T-cell (primary cell): ENCODE measurements around the gene NT5C1A. TPM values are rescaled to one million over a fixed set of nuclear protein-coding genes. Genes with fewer than 3 reads are reported as not detected.

Experiments
- ATAC-seq, 4 experiments: fragments of 200-7000 bp in 3 of 4; fragments of 150-1000 bp in 1 of 4; cut with Tn5 transposase; replicated peaks in 1 of 4; 1 replicate in 3 of 4; 2 replicates in 1 of 4; pipeline ENCODE4 v1.10.0; 2021; ENCODE audit warnings: moderate library complexity in 3 of 4, mild to moderate bottlenecking in 2 of 4, moderate number of reproducible peaks in 1 of 4
- CTCF ChIA-PET, 2 donors: fragments of 300-600 bp; sonication (Branson Sonifier 250); formaldehyde crosslinking; loops; one replicate each; lab custom pipeline; 2022; ENCODE audit warnings: antibody characterized with exemption in 2 of 2; lab: Charles Lee
- POLR2A ChIA-PET, 2 donors: fragments of 300-600 bp; sonication (Branson Sonifier 250); formaldehyde crosslinking; loops; one replicate each; lab custom pipeline; 2022; ENCODE audit warnings: antibody characterized with exemption in 2 of 2; lab: Charles Lee
- DNase-seq, 35 experiments: peaks; one replicate each; pipeline versions ENCODE4 v3.0.0 to v3.0.0-alpha.2; 2013 to 2023
- H3K27ac ChIP-seq: one replicate; pipeline ENCODE4 v1.5.1; 2013; ENCODE audit warnings: low read length
- H3K27me3 ChIP-seq, 2 experiments: replicated peaks in 1 of 2; 1 replicate in 1 of 2; 2 replicates in 1 of 2; pipeline versions ENCODE4 v1.6.1 to v1.7.0; 2013; ENCODE audit warnings: low read length in 1 of 2, mixed read lengths in 1 of 2; ENCODE audit not compliant: control insufficient read depth in 2 of 2, insufficient read depth in 2 of 2; ENCODE audit errors: extremely low read depth in 1 of 2
- H3K36me3 ChIP-seq, 2 donors: 1 replicate in 1 of 2; 2 replicates in 1 of 2; pipeline versions ENCODE4 v1.6.1 to v1.7.0; 2013; ENCODE audit warnings: low read length in 1 of 2; ENCODE audit not compliant: control insufficient read depth in 2 of 2, insufficient read depth in 1 of 2; ENCODE audit errors: extremely low read depth in 1 of 2
- H3K4me1 ChIP-seq, 2 experiments: 1 replicate in 1 of 2; 2 replicates in 1 of 2; pipeline versions ENCODE4 v1.6.1 to v1.7.0; 2013; ENCODE audit warnings: low read length in 2 of 2, mixed read lengths in 1 of 2; ENCODE audit not compliant: insufficient read depth in 2 of 2, control insufficient read depth in 1 of 2; ENCODE audit errors: extremely low read depth in 1 of 2
- H3K4me3 ChIP-seq, 2 donors: 1 replicate in 1 of 2; 2 replicates in 1 of 2; pipeline versions ENCODE4 v1.5.1 to v1.7.0; 2013; ENCODE audit warnings: mild to moderate bottlenecking in 2 of 2, low read length in 1 of 2, moderate library complexity in 1 of 2; ENCODE audit not compliant: control insufficient read depth in 1 of 2; ENCODE audit errors: extremely low read depth in 1 of 2
- H3K9me3 ChIP-seq: 2 replicates; pipeline ENCODE4 v1.7.0; 2013
- H3K27ac Mint-ChIP-seq, 2 donors: one replicate each; pipeline ENCODE4 v1.8.0; 2020 to 2021; ENCODE audit warnings: mild to moderate bottlenecking in 2 of 2, mixed read lengths in 2 of 2
- H3K27me3 Mint-ChIP-seq, 2 donors: one replicate each; pipeline ENCODE4 v1.8.0; 2021 to 2022; ENCODE audit warnings: mixed read lengths in 2 of 2
- H3K36me3 Mint-ChIP-seq: one replicate; pipeline ENCODE4 v1.8.0; 2021; ENCODE audit warnings: mixed read lengths
- H3K4me1 Mint-ChIP-seq, 3 donors: one replicate each; pipeline ENCODE4 v1.8.0; 2020 to 2022; ENCODE audit warnings: mixed read lengths in 3 of 3, mild to moderate bottlenecking in 1 of 3
- H3K4me3 Mint-ChIP-seq, 3 donors: one replicate each; pipeline ENCODE4 v1.8.0; 2020 to 2022; ENCODE audit warnings: mild to moderate bottlenecking in 3 of 3, mixed read lengths in 3 of 3, moderate library complexity in 3 of 3
- H3K9me3 Mint-ChIP-seq, 3 donors: one replicate each; pipeline ENCODE4 v1.8.0; 2020 to 2022; ENCODE audit warnings: mixed read lengths in 3 of 3
- WGBS: methylation state at CpG from one replicate; pipeline ENCODE4 v1.1.5; 2013; ENCODE audit warnings: missing lambda C conversion rate; ENCODE audit not compliant: insufficient coverage; 5-methylcytosine and 5-hydroxymethylcytosine counted together
- total RNA-seq, 35 experiments: library from RNA in 6 of 35; stranded (reverse) in 6 of 35; fragments of 120-200 nt in 1 of 35; gene quantifications; one replicate each; pipeline versions ENCODE4 v1.2.1 to v1.2.4 and lab custom pipeline; 2013 to 2026

The NT5C1A gene
- total RNA-seq, 5 donors from 2014 or later (not counting 1 experiment from before 2014, with no cell fraction given) = 0.22 to 1.3 (median 0.42) TPM; not detected in 1

DNA sequence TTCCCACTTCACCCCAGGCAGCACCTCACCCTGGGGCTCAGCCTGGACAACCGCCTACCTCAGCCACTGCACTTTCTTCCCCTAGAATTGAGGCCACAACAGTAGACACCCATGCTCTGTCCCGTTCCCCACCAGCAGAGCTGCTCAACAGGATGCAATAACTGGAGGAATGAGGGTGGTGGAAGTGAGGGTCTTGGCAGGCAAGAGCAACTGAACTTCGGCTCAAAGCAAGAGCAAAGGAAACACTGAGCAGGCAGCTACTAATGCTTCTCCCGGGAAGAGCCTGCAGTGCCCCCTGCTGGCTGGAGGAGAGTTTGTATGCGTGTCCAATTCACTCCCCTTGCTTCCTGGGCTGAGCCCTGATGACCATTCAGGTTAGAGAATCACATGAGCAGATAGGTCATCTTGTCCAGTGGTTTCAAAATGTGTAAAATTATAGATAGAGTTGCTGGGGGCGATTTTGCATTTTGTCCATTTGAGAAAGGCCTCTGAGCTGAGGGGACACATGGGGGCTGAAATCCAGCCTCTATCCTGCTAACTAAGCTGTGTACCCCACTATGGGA lies 13.9 kb downstream of the NT5C1A start:
- DNase-seq = peak; percentile 12 to 79 (median 47)
- Mint-ChIP-seq H3K9me3 (no peaks in the 10 kb centered on the region), H3K36me3 (no peaks in the 10 kb centered on the region), H3K4me1 (peaks cover 6 to 13% (median 11%) of the 10 kb centered on the region in 3 donors), H3K27me3 (peaks cover 0 to 7% of the 10 kb centered on the region in 2 donors), H3K4me3 (no peak overlapping the region), H3K27ac (no peak overlapping the region)
- no peak overlapping the region for H3K4me3 ChIP-seq
- ATAC-seq = peak in 3 of 4 experiments; percentile 44 to 72 (median 59)
- H3K9me3 ChIP-seq = no peaks in the 10 kb centered on the region
- ChIA-PET POLR2A (interaction anchor here (0.6 to 0.9 kb wide), 3 partner anchors 23 to 62 kb away, joined by 3 to 5 read pairs (median 4); partner anchors contain the start of gene HPCAL4 (in 1 of the 2)), CTCF (interaction anchor here (0.6 to 2.0 kb wide), 24 partner anchors 8 to 934 kb away, joined by 3 to 17 read pairs (median 4); partner anchors contain the start of genes NT5C1A (in 2 of the 2) and HPCAL4 (in 1 of the 2))
- no peak overlapping the region for H3K27ac ChIP-seq
- no peaks in the 10 kb centered on the region for H3K36me3 ChIP-seq
- peaks cover 0 to 12% of the 10 kb centered on the region in 2 experiments for H3K4me1 ChIP-seq
- WGBS = 14% methylated on average over 5 of the region's 6 CpGs
- peaks cover 3 to 16% of the 10 kb centered on the region in 2 experiments for H3K27me3 ChIP-seq

DNA sequence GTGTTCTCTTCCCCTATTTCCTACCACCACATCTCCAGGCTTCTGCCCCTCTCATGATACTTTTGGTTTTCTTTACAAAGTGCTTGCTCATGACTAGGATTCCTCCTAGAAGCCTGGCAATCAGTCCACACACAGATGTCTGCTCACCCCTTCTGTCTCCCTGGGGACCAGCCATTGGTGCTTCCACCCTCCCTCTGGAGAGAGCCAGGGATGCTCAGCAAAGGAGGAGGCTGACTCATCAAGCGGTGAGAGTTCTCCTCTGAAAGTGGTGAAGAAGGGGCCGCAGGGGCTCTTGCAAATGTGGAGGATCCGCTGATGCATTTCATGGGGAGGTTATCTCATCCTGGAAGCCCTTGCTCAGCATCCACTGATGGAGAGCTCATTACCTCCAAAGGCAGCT lies 14.5 kb downstream of the NT5C1A start:
- ChIA-PET POLR2A (interaction anchor here in 1 of 2 donors (0.6 to 0.9 kb wide), 2 partner anchors 33 to 62 kb away, joined by 3 to 5 read pairs; partner anchors contain the start of gene HPCAL4), CTCF (interaction anchor here (0.5 to 2.0 kb wide), 20 partner anchors 10 to 800 kb away, joined by 3 to 17 read pairs (median 4); partner anchors contain the start of genes NT5C1A (in 2 of the 2) and HPCAL4 (in 1 of the 2))
- no CpG with 5 or more reads among the region's 3 CpGs for WGBS
- no peaks in the 10 kb centered on the region for H3K9me3 ChIP-seq
- peaks cover 0 to 12% of the 10 kb centered on the region in 2 experiments for H3K4me1 ChIP-seq
- no peak for DNase-seq
- H3K4me1 Mint-ChIP-seq = peaks cover 6 to 13% (median 11%) of the 10 kb centered on the region in 3 donors
- no peak for ATAC-seq
- no peaks in the 10 kb centered on the region for H3K9me3 Mint-ChIP-seq
- no peak overlapping the region for H3K27ac ChIP-seq
- H3K4me3 ChIP-seq = no peak overlapping the region
- no peaks in the 10 kb centered on the region for H3K36me3 Mint-ChIP-seq
- peaks cover 3 to 16% of the 10 kb centered on the region in 2 experiments for H3K27me3 ChIP-seq
- no peak overlapping the region for H3K4me3 Mint-ChIP-seq
- no peaks in the 10 kb centered on the region for H3K36me3 ChIP-seq
- no peak overlapping the region for H3K27ac Mint-ChIP-seq
- H3K27me3 Mint-ChIP-seq = peaks cover 0 to 7% of the 10 kb centered on the region in 2 donors

DNA sequence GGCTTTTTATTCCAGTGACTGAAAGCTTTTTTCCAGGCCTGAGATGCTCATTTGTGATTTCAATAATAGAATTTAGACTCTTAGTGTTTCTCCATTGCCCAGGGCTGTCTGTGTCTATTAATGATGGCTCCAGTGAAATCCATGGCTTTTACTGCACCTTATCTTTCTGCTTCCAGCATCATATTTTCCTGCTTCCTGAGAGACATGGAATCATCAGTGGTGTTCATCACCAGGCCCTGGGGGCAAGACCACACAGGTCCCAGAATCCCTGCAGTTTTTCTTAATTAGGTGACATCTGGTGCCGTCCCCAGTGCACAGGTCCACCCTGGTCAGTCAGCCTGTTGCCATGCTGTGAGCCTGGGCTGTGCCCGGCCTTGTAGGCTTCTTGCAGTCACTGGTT lies 15.5 kb downstream of the NT5C1A start:
- Mint-ChIP-seq H3K4me1 (peaks cover 6 to 13% (median 11%) of the 10 kb centered on the region in 3 donors), H3K27ac (no peak overlapping the region)
- no peak for DNase-seq

DNA sequence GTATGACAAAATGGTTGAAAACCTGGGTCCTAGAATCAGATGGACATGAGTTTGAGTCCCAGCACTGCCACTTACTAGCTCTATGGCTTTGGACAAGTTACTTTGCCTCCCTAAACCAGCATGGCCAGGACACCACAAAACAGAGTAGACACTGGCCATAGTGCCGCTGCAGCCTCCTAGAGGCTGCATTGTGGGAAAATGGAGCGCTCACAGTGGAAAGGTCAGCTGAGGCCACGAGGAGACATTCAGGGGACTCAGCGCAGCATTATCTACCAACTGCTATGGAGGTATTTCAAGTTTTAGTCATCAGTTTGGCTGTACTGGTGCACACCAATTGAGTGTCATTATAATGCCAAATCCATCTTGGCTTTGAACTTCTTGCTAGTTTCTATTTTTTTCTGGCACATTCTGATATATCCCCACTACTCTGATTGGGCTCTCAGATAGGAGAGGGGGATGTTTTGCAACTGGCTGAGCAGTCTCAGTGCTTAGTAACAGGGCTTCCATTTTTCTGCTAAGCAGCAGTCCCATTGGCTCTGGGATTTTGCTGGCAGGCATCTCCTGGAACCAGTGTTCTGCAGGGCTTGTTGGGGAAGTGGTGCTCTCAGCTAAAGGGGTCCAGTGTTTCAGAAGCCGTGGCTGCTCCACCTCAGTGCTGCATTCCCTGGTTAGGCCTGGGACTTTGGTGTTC lies 16.2 kb downstream of the NT5C1A start:
- H3K9me3 ChIP-seq = no peaks in the 10 kb centered on the region
- H3K4me1 ChIP-seq = peaks cover 0 to 12% of the 10 kb centered on the region in 2 experiments
- no peak for DNase-seq
- no peak overlapping the region for H3K27ac Mint-ChIP-seq
- ChIA-PET POLR2A (no interaction called here), CTCF (interaction anchor here (0.9 to 1.1 kb wide), 2 partner anchors 49 kb away, joined by 5 to 8 read pairs; no protein-coding TSS in a partner anchor)
- peaks cover 0 to 7% of the 10 kb centered on the region in 2 donors for H3K27me3 Mint-ChIP-seq
- 100% methylated on average over 1 of the region's 5 CpGs for WGBS
- H3K4me3 Mint-ChIP-seq = no peak overlapping the region
- no peak for ATAC-seq
- H3K36me3 Mint-ChIP-seq = no peaks in the 10 kb centered on the region
- peaks cover 6 to 13% (median 11%) of the 10 kb centered on the region in 3 donors for H3K4me1 Mint-ChIP-seq
- peaks cover 3 to 14% of the 10 kb centered on the region in 2 experiments for H3K27me3 ChIP-seq
- H3K27ac ChIP-seq = no peak overlapping the region
- no peaks in the 10 kb centered on the region for H3K36me3 ChIP-seq
- H3K4me3 ChIP-seq = no peak overlapping the region
- no peaks in the 10 kb centered on the region for H3K9me3 Mint-ChIP-seq

More for the DNA sequence above, 15.5 kb downstream of the NT5C1A start:
- WGBS = 71% methylated on average over 2 of the region's 2 CpGs
- Histone ChIP-seq H3K36me3 (no peaks in the 10 kb centered on the region), H3K4me3 (no peak overlapping the region), H3K4me1 (peaks cover 0 to 12% of the 10 kb centered on the region in 2 experiments), H3K9me3 (no peaks in the 10 kb centered on the region), H3K27me3 (peaks cover 3 to 14% of the 10 kb centered on the region in 2 experiments), H3K27ac (no peak overlapping the region)
- no peaks in the 10 kb centered on the region for H3K36me3 Mint-ChIP-seq
- no peaks in the 10 kb centered on the region for H3K9me3 Mint-ChIP-seq
- ChIA-PET POLR2A (no interaction called here), CTCF (interaction anchor here in 1 of 2 donors (1.1 to 1.9 kb wide), 2 partner anchors 12 to 50 kb away, joined by 5 read pairs; no protein-coding TSS in a partner anchor)
- no peak overlapping the region for H3K4me3 Mint-ChIP-seq
- ATAC-seq = no peak
- H3K27me3 Mint-ChIP-seq = peaks cover 0 to 7% of the 10 kb centered on the region in 2 donors

DNA sequence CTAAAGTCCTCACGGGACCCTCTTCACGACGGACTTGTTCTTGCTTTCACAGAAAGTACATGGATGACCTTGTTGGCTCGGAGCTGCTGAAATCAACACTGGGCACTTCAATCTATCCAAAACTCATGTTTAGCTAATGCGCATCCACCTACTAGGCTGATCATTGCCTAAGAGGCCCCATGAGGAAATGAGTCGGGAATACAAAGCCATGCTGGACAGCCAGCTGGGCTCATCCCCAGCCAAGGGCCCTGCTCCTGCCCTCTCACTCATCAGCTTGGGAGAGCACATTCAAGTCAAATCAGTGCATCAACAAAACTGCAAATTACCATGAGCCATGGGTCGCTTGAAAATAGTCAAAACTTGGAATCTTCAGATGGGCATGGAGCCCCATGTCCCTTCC lies 17.6 kb downstream of the NT5C1A start:
- no peak for ATAC-seq

DNA sequence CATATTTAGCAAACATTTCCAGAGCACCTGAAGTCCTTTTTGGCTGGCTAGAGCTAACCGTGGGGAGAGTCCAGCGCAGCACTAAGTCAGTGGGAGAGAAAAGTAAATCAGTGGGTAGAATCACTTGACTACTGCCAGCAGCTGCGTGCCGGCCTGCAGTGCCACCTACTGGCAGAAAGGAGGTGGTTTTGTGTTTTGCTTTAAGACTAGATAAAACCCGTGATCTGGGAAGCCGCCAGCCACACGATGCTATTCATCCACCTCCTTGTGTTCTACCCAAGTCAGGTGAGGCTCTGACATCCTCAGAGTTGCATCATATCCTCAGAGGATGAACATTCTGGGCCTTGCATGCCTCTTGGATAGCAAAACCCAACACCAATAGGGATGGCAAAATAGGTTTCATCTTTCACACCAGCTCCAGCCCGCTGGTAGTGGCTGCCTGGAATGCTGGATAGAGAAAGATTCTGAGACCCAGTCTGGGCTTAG lies 18.3 kb downstream of the NT5C1A start:
- H3K4me3 Mint-ChIP-seq = no peak overlapping the region
- Histone ChIP-seq H3K4me3 (no peak overlapping the region), H3K36me3 (no peaks in the 10 kb centered on the region), H3K27me3 (peaks cover 3 to 12% of the 10 kb centered on the region in 2 experiments), H3K27ac (no peak overlapping the region), H3K4me1 (peaks cover 0 to 12% of the 10 kb centered on the region in 2 experiments), H3K9me3 (no peaks in the 10 kb centered on the region)
- no peak overlapping the region for H3K27ac Mint-ChIP-seq
- ChIA-PET POLR2A (no interaction called here), CTCF (interaction anchor here in 1 of 2 donors (0.5 to 0.9 kb wide), 2 partner anchors 38 to 47 kb away, joined by 3 to 5 read pairs; partner anchors contain the start of gene HPCAL4)
- H3K27me3 Mint-ChIP-seq = peaks cover 0 to 7% of the 10 kb centered on the region in 2 donors
- H3K36me3 Mint-ChIP-seq = no peaks in the 10 kb centered on the region
- ATAC-seq (peak; percentile 75 to 85 (median 82)), DNase-seq (peak; percentile 43 to 83 (median 65))
- 0% methylated on average over 1 of the region's 8 CpGs for WGBS
- H3K4me1 Mint-ChIP-seq = peaks cover 6 to 13% (median 11%) of the 10 kb centered on the region in 3 donors
- no peaks in the 10 kb centered on the region for H3K9me3 Mint-ChIP-seq

More for the DNA sequence above, 17.6 kb downstream of the NT5C1A start:
- H3K27ac ChIP-seq = no peak overlapping the region
- no peak overlapping the region for H3K4me3 ChIP-seq
- no peaks in the 10 kb centered on the region for H3K9me3 Mint-ChIP-seq
- ChIA-PET CTCF (interaction anchor here in 1 of 2 donors (0.9 kb wide), 1 partner anchor 48 kb away, joined by 5 read pairs; no protein-coding TSS in a partner anchor), POLR2A (no interaction called here)
- peaks cover 3 to 14% of the 10 kb centered on the region in 2 experiments for H3K27me3 ChIP-seq
- 87% methylated on average over 7 of the region's 7 CpGs for WGBS
- H3K4me3 Mint-ChIP-seq = no peak overlapping the region
- H3K27ac Mint-ChIP-seq = no peak overlapping the region
- H3K36me3 ChIP-seq = no peaks in the 10 kb centered on the region
- peaks cover 0 to 12% of the 10 kb centered on the region in 2 experiments for H3K4me1 ChIP-seq
- no peak for DNase-seq
- no peaks in the 10 kb centered on the region for H3K9me3 ChIP-seq
- H3K27me3 Mint-ChIP-seq = peaks cover 0 to 7% of the 10 kb centered on the region in 2 donors
- peaks cover 6 to 13% (median 11%) of the 10 kb centered on the region in 3 donors for H3K4me1 Mint-ChIP-seq
- H3K36me3 Mint-ChIP-seq = no peaks in the 10 kb centered on the region
